ENCODE data around the gene MARVELD1.

- TF ChIP-seq ZNF274 (IDR thresholded peaks at IDR 0.05; ENCODE audit: low read depth, low read length) (no peak), YY1 (IDR thresholded peaks at IDR 0.05; ENCODE audit: insufficient read depth, insufficient read length) (no peak), SUZ12 (IDR thresholded peaks at IDR 0.05; ENCODE audit: extremely low read depth, insufficient read depth, insufficient read length) (no peak)
These were observed 8.6 kb downstream of the MARVELD1 start for GRCh38 chr10:97721871-97722780.
